IPS-15b (cell line): Measurements from ENCODE around the gene KIAA0319L.

Source experiments
- H3K27me3 ChIP-seq: one replicate; pipeline ENCODE4 v1.6.1; 2013; ENCODE audit warnings: low read length; ENCODE audit not compliant: control insufficient read depth, insufficient read depth
- H3K36me3 ChIP-seq: one replicate; pipeline ENCODE4 v1.6.1; 2013; ENCODE audit warnings: low read length; ENCODE audit not compliant: control insufficient read depth, insufficient read depth
- H3K4me1 ChIP-seq: one replicate; pipeline ENCODE4 v1.6.1; 2013; ENCODE audit warnings: mild to moderate bottlenecking, low read length; ENCODE audit not compliant: control insufficient read depth, insufficient read depth
- H3K4me3 ChIP-seq: one replicate; pipeline ENCODE4 v1.5.1; 2013; ENCODE audit warnings: low read depth, low read length
- H3K9ac ChIP-seq: one replicate; pipeline ENCODE4 v1.6.1; 2013; ENCODE audit warnings: low read depth, mild to moderate bottlenecking, low read length
- H3K9me3 ChIP-seq: one replicate; pipeline ENCODE4 v1.6.1; 2013; ENCODE audit warnings: mild to moderate bottlenecking, low read length; ENCODE audit not compliant: control insufficient read depth, insufficient read depth

Gene KIAA0319L

DNA sequence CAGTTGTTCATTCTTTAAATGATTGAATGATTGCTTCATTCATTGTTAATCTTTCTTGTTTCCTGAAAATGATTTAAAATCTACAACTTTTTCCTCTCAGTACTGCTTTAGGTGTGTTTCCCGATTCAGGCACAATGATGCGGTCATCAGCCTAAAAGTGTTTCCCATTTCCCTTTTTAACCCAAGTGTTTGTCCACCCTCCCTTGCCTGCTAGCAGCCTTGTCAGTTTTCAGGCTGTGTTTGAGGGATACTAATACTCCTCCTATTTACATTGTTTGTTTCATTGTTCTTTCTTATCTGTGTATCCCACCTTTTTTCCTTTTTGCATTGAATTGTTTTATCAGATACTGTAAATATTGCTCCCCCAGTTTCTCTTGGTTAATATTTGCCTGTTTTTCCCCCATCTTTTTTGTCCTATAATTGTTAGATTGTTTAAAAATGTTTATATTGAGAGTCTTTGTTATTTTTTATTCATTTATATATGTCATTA, 131.1 kb downstream of the KIAA0319L start:
- H3K27me3 ChIP-seq, result no peaks in the 10 kb centered on the region
- no peak overlapping the region for H3K9ac ChIP-seq
- no peaks in the 10 kb centered on the region for H3K9me3 ChIP-seq
- no peak overlapping the region for H3K4me3 ChIP-seq
- H3K36me3 ChIP-seq, result no peaks in the 10 kb centered on the region
- H3K4me1 ChIP-seq, result no peaks in the 10 kb centered on the region

DNA sequence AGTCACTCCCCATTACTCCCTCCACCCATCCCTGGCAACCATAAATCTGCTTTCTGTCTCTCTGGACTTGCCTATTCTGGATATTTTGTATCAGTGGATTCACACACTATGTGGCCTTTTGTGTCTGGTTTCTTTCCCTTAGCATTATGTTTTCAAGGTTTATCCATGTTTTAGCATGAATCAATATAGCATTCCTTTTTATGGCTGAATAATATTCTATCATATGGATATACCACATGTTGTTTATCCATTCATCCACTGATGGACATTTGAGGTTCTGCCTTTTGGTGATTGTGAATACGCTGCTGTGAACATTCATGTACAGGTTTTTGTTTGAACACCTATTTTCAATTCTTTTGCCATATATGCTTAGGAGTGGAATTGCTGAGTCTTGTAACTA, 148.3 kb downstream of the KIAA0319L start:
- H3K9me3 ChIP-seq, result no peaks in the 10 kb centered on the region
- H3K36me3 ChIP-seq, result peaks cover 9% of the 10 kb centered on the region
- no peak overlapping the region for H3K4me3 ChIP-seq
- H3K4me1 ChIP-seq, result no peaks in the 10 kb centered on the region
- no peak overlapping the region for H3K9ac ChIP-seq
- no peaks in the 10 kb centered on the region for H3K27me3 ChIP-seq

DNA sequence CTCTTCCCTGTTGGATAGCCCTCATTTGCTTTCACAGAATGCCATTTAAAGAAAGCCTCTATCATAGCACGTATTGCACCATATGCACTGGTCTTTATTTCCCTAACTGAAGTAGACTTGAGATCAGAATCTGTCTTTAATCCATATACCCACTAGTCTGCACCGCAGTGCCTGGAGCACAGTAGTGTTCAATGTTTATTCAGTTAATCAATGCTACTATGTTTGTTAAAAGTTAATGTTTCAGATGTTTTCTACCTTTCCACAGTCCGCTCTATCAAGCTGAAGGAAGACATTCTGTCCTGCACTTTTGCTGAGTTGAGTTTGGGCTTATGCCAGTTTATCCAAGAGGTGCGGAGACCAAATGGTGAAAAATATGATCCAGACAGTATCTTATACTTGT, 149.5 kb downstream of the KIAA0319L start:
- H3K27me3 ChIP-seq, result no peaks in the 10 kb centered on the region
- no peak overlapping the region for H3K4me3 ChIP-seq
- no peaks in the 10 kb centered on the region for H3K4me1 ChIP-seq
- H3K36me3 ChIP-seq, result peaks cover 9% of the 10 kb centered on the region
- H3K9me3 ChIP-seq, result no peaks in the 10 kb centered on the region
- no peak overlapping the region for H3K9ac ChIP-seq

DNA sequence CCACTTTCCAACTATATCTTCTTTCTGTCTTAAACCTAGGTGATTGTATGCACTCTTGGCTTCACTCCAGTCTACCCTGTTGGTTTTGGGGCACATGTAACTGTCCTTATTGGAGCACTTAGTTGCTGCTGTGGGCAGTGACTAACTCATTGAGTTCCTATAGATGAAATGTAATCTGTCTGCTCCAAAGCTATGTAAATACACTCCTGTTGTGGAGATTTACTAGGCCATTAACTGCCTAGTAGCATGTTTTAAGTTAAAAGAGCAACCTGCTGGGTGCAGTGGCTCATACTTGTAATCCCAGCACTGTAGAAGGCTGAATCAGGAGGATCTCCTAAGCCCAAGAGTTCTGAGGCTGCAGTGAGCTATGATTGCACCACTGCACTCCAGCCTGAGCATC, 151.1 kb downstream of the KIAA0319L start:
- Histone ChIP-seq H3K9me3 (no peaks in the 10 kb centered on the region), H3K4me3 (no peak overlapping the region), H3K36me3 (peaks cover 9% of the 10 kb centered on the region), H3K27me3 (no peaks in the 10 kb centered on the region), H3K9ac (no peak overlapping the region), H3K4me1 (no peaks in the 10 kb centered on the region)

DNA sequence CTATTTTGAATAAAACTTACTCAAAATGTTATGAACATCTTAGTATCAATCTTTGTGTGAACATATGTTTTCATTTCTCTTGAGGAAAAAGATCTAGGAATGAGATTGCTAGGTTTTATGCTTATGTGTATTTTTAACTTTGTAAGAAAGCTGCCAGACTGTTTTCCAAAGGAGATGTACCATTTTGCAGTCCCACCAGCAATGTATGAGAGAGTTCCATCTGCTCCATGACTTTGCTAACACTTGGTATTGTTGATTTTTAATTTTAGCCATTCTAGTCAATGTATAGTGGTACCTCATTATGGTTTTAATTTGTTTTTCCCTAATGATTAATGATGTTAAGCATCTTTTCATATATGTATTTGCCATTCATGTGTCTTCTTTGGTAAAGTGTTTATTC, 156.2 kb downstream of the KIAA0319L start:
- Histone ChIP-seq H3K4me3 (no peak overlapping the region), H3K36me3 (no peaks in the 10 kb centered on the region), H3K9me3 (no peaks in the 10 kb centered on the region), H3K4me1 (no peaks in the 10 kb centered on the region), H3K27me3 (no peaks in the 10 kb centered on the region), H3K9ac (no peak overlapping the region)

DNA sequence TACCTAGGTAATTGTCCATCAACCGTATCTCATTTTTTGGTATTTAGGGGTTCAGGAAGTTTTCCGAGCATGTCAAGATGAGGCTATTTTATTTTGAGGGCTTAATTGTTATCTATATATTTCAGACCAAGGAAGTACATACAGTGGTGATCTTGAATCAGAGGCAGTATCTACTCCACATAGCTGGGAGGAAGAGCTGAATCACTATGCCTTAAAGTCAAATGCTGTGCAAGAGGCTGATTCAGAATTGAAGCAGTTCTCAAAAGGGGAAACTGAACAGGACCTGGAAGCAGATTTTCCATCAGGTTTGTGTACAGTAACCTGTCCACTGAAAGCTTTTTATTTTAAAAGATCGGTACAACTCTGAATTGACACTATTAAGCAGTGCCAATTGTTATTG, 158.5 kb downstream of the KIAA0319L start:
- peaks cover 2% of the 10 kb centered on the region for H3K4me1 ChIP-seq
- no peaks in the 10 kb centered on the region for H3K9me3 ChIP-seq
- H3K27me3 ChIP-seq, result no peaks in the 10 kb centered on the region
- H3K9ac ChIP-seq, result no peak overlapping the region
- no peak overlapping the region for H3K4me3 ChIP-seq
- peaks cover 3% of the 10 kb centered on the region for H3K36me3 ChIP-seq

DNA sequence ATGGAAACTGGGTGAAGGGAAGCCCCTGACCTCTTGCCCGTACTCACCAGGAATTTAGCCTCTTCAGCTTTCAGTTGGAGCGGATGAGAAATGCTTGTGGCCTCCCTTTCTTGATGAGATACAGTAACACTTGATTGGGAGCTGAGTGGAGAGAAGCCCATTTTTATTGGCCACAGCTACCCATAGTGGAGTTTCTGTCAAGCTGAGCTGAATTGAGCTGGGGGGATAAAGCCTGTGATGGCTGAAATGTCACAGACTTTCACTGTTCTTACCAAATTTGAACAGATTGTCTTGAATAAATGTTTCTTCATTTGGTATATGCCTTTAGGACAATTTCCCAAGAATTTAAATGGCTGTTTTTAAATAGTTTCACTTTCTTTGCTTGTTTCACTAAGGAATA, 162.8 kb downstream of the KIAA0319L start:
- Histone ChIP-seq H3K36me3 (peaks cover 3% of the 10 kb centered on the region), H3K9ac (no peak overlapping the region), H3K4me1 (peaks cover 21% of the 10 kb centered on the region), H3K4me3 (no peak overlapping the region), H3K27me3 (no peaks in the 10 kb centered on the region), H3K9me3 (no peaks in the 10 kb centered on the region)

DNA sequence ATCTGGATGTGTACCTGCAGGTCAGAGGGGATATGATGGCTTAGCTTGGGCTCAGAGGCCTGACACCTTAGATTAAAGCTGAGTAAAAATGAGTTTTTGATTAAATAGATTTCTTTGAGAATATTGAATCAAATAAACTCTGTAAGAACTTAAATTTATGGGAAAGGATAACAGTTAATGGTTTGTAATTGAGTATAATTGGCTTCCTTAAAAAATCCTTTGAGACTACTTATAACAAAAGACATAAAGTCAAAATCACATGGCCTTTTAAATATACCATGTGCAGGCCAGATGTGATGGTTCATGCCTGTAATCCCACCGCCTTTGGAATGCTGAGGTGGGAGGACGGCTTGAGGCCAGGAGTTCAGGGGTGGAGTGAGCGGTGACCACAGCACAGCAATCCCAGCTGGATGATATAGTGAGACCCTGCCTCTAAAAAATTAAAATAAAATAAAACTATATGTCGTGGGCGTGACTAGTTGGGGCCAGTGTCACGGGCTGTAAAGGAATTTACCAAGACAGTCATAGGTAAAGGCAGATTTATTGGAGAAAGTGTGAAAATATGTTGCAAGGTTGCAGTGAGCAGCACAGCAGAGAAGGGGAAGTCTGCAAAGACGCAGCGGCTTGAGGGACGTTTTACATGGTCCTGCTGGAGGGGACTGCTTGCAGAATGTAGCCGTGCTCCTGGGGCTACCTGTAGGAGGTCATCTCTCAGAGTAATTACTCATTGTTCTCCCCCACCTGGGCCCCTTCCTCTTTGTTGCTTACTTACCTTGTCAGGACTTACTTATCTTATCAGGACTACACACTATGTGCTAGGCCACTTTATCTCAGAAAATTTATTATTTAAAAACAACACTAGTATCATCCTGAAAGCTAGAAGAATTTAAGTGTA, 166.4 kb downstream of the KIAA0319L start:
- Histone ChIP-seq H3K9me3 (no peaks in the 10 kb centered on the region), H3K4me3 (no peak overlapping the region), H3K9ac (no peak overlapping the region), H3K36me3 (peaks cover 3% of the 10 kb centered on the region), H3K27me3 (no peaks in the 10 kb centered on the region), H3K4me1 (peaks cover 21% of the 10 kb centered on the region)

DNA sequence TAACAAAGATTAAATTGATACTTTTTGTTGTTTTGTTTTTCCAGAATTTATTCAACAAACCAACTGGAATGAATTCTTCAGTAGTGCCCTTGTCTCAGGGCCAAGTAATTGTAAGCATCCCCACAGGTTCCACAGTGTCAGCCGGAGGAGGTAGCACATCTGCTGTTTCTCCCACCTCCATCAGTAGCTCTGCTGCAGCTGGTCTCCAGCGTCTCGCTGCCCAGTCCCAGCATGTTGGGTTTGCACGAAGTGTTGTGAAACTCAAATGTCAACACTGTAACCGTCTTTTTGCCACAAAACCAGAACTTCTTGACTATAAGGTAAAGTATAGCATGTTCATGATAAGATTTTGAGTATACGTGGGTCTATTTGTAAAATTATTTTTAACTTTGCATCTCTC, 170.2 kb downstream of the KIAA0319L start:
- Histone ChIP-seq H3K4me3 (no peak overlapping the region), H3K4me1 (peaks cover 10% of the 10 kb centered on the region), H3K27me3 (no peaks in the 10 kb centered on the region), H3K36me3 (no peaks in the 10 kb centered on the region), H3K9ac (no peak overlapping the region), H3K9me3 (no peaks in the 10 kb centered on the region)

DNA sequence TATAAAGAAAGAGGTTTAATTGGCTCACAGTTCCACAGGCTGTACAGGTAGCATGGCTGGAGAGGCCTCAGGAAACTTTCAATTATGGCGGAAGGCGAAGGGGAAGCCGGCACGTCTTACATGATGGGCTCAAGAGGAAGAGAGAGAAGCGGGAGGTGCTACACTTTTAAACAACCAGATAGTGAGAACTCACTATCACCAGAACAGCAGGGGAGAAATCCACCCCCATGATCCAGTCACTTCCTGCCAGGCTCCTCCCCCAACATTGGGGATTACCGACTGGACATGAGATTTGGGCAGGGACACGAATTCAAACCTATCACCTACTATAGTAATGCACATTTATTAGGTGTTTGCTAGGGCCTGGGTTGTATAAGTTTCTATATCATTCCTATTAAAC, 170.9 kb downstream of the KIAA0319L start:
- H3K36me3 ChIP-seq, result no peaks in the 10 kb centered on the region
- no peaks in the 10 kb centered on the region for H3K9me3 ChIP-seq
- H3K9ac ChIP-seq, result no peak overlapping the region
- no peak overlapping the region for H3K4me3 ChIP-seq
- H3K27me3 ChIP-seq, result no peaks in the 10 kb centered on the region
- peaks cover 8% of the 10 kb centered on the region for H3K4me1 ChIP-seq
